Measurements from ENCODE around the gene ATP2B1. TPM values are rescaled to one million over a fixed set of nuclear protein-coding genes. Genes with fewer than 3 reads are reported as not detected.

The ATP2B1 gene
- total RNA-seq, 1 donor = 56.8 TPM

- TF ChIP-seq CTCF (IDR thresholded peaks at IDR 0.05; ENCODE audit: insufficient read depth, low read length) = no peak
- no peak for DNase-seq (ENCODE audit: low read depth)
- no peak overlapping the region for H3K4me3 ChIP-seq (ENCODE audit: low read depth, low read length)
These were observed 31.7 kb downstream of the ATP2B1 start for GRCh38 chr12:89676930-89677329.

DNA sequence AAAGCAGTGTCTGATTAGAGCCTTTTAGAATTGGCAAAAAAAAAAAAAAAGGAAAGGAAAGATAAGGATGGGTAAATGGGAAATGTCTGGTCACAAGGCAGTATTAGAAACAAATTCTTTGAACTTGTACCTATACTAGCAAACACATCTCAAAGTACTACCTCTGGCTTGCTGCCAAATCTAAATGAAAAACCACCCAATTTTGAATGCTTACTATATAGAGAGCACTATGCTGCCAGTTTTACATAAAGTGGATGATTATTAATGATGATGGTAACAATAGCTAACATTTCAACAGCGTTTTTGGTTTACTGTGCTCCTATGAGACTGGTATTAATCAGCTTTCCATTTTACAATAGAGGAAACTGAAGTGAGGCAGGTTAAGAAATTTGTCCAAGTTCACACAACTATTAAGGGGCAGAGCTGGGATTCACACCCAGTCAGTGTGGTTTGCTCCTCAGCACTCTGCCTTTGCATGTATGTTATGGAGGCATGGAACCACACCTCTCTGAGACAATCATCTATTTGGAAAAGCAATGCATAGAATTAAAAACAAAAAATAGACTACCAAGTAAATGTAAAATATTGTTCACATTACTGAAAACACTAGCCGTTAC is 34.2 kb downstream of the ATP2B1 start:
- no peak for DNase-seq (ENCODE audit: low read depth)
- TF ChIP-seq CTCF (IDR thresholded peaks at IDR 0.05; ENCODE audit: insufficient read depth, low read length) = no peak
- no peak overlapping the region for H3K4me3 ChIP-seq (ENCODE audit: low read depth, low read length)

- H3K4me3 ChIP-seq (ENCODE audit: low read depth, low read length) = no peak overlapping the region
- no peak for TF ChIP-seq CTCF (IDR thresholded peaks at IDR 0.05; ENCODE audit: insufficient read depth, low read length)
- DNase-seq (ENCODE audit: low read depth) = no peak
These were observed 35.0 kb downstream of the ATP2B1 start for GRCh38 chr12:89673603-89674002.

DNA sequence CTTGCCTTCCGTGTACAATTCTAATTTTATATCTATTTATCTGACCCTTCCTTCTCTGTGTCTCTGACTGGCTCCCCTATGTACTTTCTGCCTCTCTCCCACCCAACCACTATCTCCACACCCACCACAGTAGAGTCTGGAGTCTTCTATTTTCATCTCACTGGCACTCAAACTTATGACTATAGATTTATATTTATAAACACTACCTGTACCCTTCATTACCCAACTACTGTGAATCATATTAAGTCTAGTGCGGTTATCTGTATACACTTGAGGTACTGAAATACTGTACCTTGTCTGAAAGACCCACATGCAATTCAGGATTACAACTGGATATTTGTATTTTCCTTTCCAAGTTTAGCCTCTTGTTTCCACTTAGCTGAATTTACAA is 36.1 kb downstream of the ATP2B1 start:
- no peak overlapping the region for H3K4me3 ChIP-seq (ENCODE audit: low read depth, low read length)
- TF ChIP-seq CTCF (IDR thresholded peaks at IDR 0.05; ENCODE audit: insufficient read depth, low read length) = no peak
- no peak for DNase-seq (ENCODE audit: low read depth)

GRCh38 chr12:89671469-89671868 is 37.2 kb downstream of the ATP2B1 start:
- peak; percentile 49 for DNase-seq (ENCODE audit: low read depth)
- H3K4me3 ChIP-seq (ENCODE audit: low read depth, low read length) = no peak overlapping the region
- no peak for TF ChIP-seq CTCF (IDR thresholded peaks at IDR 0.05; ENCODE audit: insufficient read depth, low read length)

GRCh38 chr12:89669197-89669596 is 39.4 kb downstream of the ATP2B1 start:
- no peak for TF ChIP-seq CTCF (IDR thresholded peaks at IDR 0.05; ENCODE audit: insufficient read depth, low read length)
- no peak for DNase-seq (ENCODE audit: low read depth)
- no peak overlapping the region for H3K4me3 ChIP-seq (ENCODE audit: low read depth, low read length)

DNA sequence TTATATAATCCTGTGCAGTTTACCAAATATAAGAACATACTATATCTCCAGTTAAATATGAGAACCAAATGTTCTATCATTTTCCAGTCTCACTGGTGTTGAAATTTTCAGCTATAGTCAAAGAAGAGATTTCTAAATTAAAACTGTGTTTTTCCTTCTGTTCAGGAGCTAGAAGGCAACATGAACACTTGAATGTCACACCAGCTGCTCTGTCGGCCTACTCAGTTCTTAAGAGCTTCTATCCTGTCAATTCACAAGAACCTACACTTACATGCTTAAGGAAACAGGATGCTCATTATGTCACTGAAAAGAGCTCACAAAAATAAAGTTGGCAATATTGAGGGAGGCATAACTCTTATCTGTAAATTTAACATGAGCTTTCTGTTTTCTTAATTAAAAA is 43.1 kb downstream of the ATP2B1 start:
- no peak for TF ChIP-seq CTCF (IDR thresholded peaks at IDR 0.05; ENCODE audit: insufficient read depth, low read length)

More for the DNA sequence above, 43.1 kb downstream of the ATP2B1 start:
- DNase-seq (ENCODE audit: low read depth) = no peak
- H3K4me3 ChIP-seq (ENCODE audit: low read depth, low read length) = no peak overlapping the region
